PC-9 (cell line): ENCODE data around the gene RIN1.

Experiments used
- CTCF ChIP-seq: fragments of 200-600 bp; sonication (generic); conservative IDR thresholded peaks from 2 replicates; pipeline ENCODE4 v1.6.1; 2017; ENCODE audit warnings: mixed run types, antibody characterized with exemption, mild to moderate bottlenecking, moderate library complexity
- EZH2 ChIP-seq: fragments of 200-600 bp; sonication (generic); IDR thresholded peaks from 2 replicates; pipeline ENCODE4 v1.8.0; 2017; ENCODE audit warnings: antibody characterized with exemption, low read depth

- TF ChIP-seq CTCF (no peak), EZH2 (no peak)
Measured at GRCh38 chr11:66349084-66349386, 12.8 kb upstream of the RIN1 start.
